A549 (cell line): ENCODE data around the gene PREX1. TPM values are rescaled to one million over a fixed set of nuclear protein-coding genes. Genes with fewer than 3 reads are reported as not detected.

Source experiments
- ATAC-seq, 2 experiments: fragments of 200-7000 bp in 1 of 2; fragments of >200 bp in 1 of 2; cut with Nextera tagmentation in 1 of 2; cut with Tn5 transposase in 1 of 2; 3 replicates each; pipeline versions ENCODE4 v1.8.0 to v1.9.1; 2018 to 2020; ENCODE audit warnings: mild to moderate bottlenecking in 1 of 2, moderate library complexity in 1 of 2
- CTCF ChIA-PET: fragments of 300-600 bp; sonication (Branson Sonifier 250); formaldehyde crosslinking; extraction: SDS; loops from one replicate; lab custom pipeline; 2021; ENCODE audit warnings: antibody characterized with exemption, inconsistent platforms; lab: Yijun Ruan, JAX
- POLR2A ChIA-PET: fragments of 350-600 bp; formaldehyde crosslinking; extraction: SDS; loops from one replicate; lab custom pipeline; 2021; ENCODE audit warnings: antibody characterized with exemption, inconsistent platforms; lab: Yijun Ruan, JAX
- DNase-seq, 2 experiments: peaks; one replicate each; pipeline versions ENCODE4 v3.0.0 to v3.0.0-alpha.2; 2011 to 2016; ENCODE audit warnings: low read depth in 1 of 2, low spot score in 1 of 2
- FAIRE-seq: peaks from 2 replicates; lab custom pipeline; 2011; peaks lifted over from hg19 to GRCh38; lab: Jason Lieb, UNC
- H3K27ac ChIP-seq, 2 experiments: fragments of >200 bp; sonication (Bioruptor Twin); formaldehyde crosslinking; 3 replicates each; pipeline ENCODE4 v1.5.1; 2016 to 2017
- H3K4me1 ChIP-seq: fragments of >200 bp; sonication (Bioruptor Twin); formaldehyde crosslinking; 3 replicates; pipeline ENCODE4 v1.6.1; 2016
- H3K4me2 ChIP-seq: fragments of >200 bp; sonication (Bioruptor Twin); formaldehyde crosslinking; 3 replicates; pipeline ENCODE4 v1.6.1; 2016
- H3K4me3 ChIP-seq: fragments of >200 bp; sonication (Bioruptor Twin); formaldehyde crosslinking; 3 replicates; pipeline ENCODE4 v1.5.1; 2016
- H3K9me3 ChIP-seq: fragments of >200 bp; sonication (Bioruptor Twin); formaldehyde crosslinking; 3 replicates; pipeline ENCODE4 v1.6.1; 2016
- BHLHE40 ChIP-seq: IDR thresholded peaks from 2 replicates; pipeline ENCODE4 v1.6.1; 2012; ENCODE audit warnings: low read depth, low read length, inconsistent platforms
- CBX2 ChIP-seq: fragments of 200-600 bp; sonication (generic); IDR thresholded peaks from 2 replicates; pipeline ENCODE4 v1.6.1; 2016; ENCODE audit warnings: low read depth, mild to moderate bottlenecking, borderline replicate concordance
- CBX8 ChIP-seq: fragments of 200-600 bp; sonication (generic); IDR thresholded peaks from 2 replicates; pipeline ENCODE4 v1.6.1; 2016
- CEBPB ChIP-seq, 2 experiments: fragments of >200 bp in 1 of 2; sonication (Bioruptor Twin) in 1 of 2; formaldehyde crosslinking in 1 of 2; IDR thresholded peaks; 2 replicates each; pipeline ENCODE4 v1.6.1; 2012 to 2016
- CHD2 ChIP-seq: fragments of 150-350 bp; IDR thresholded peaks from 2 replicates; pipeline ENCODE4 v1.6.1; 2014; ENCODE audit warnings: low read length; ENCODE audit not compliant: partially characterized antibody
- CHD4 ChIP-seq: fragments of 200-600 bp; sonication (generic); IDR thresholded peaks from 2 replicates; pipeline ENCODE4 v1.6.1; 2016; ENCODE audit warnings: antibody characterized with exemption, mild to moderate bottlenecking, borderline replicate concordance
- EHF ChIP-seq: fragments of 250-450 bp; sonication (Bioruptor Pico); IDR thresholded peaks from 2 replicates; pipeline ENCODE4 v1.5.0; 2020; ENCODE audit warnings: mild to moderate bottlenecking
- FOSB ChIP-seq: fragments of 250-450 bp; sonication (Bioruptor Pico); IDR thresholded peaks from 2 replicates; pipeline ENCODE4 v1.5.0; 2020; ENCODE audit warnings: mild to moderate bottlenecking, moderate library complexity
- HDAC2 ChIP-seq: fragments of 200-600 bp; sonication (generic); IDR thresholded peaks from 2 replicates; pipeline ENCODE4 v1.6.1; 2016
- HEYL ChIP-seq: fragments of 250-450 bp; sonication (Bioruptor Pico); IDR thresholded peaks from 2 replicates; pipeline ENCODE4 v1.8.0; 2021; ENCODE audit warnings: mild to moderate bottlenecking, moderate library complexity
- HOXA7 ChIP-seq: fragments of 250-450 bp; sonication (Bioruptor Pico); IDR thresholded peaks from 2 replicates; pipeline ENCODE4 v1.5.0; 2020; ENCODE audit warnings: mild to moderate bottlenecking, moderate library complexity
- HOXB13 ChIP-seq: fragments of 250-450 bp; sonication (Bioruptor Pico); IDR thresholded peaks from 2 replicates; pipeline ENCODE4 v1.5.0; 2020; ENCODE audit warnings: low read depth, mild to moderate bottlenecking, moderate library complexity
- HOXB5 ChIP-seq: fragments of 250-450 bp; sonication (Bioruptor Pico); IDR thresholded peaks from 2 replicates; pipeline ENCODE4 v1.5.0; 2020; ENCODE audit warnings: mild to moderate bottlenecking, moderate library complexity
- JUN ChIP-seq, 2 experiments: fragments of >200 bp; sonication (Bioruptor Twin); formaldehyde crosslinking; IDR thresholded peaks; 2 replicates in 1 of 2; 3 replicates in 1 of 2; pipeline ENCODE4 v1.6.1; 2016 to 2017
- KDM1A ChIP-seq: fragments of 200-600 bp; sonication (generic); IDR thresholded peaks from 2 replicates; pipeline ENCODE4 v1.6.1; 2016; ENCODE audit warnings: low read depth, mild to moderate bottlenecking
- MAFK ChIP-seq: fragments of 450-650 bp; IDR thresholded peaks from 2 replicates; pipeline ENCODE4 v1.6.1; 2014; ENCODE audit not compliant: partially characterized antibody
- NFE2L2 ChIP-seq: fragments of 150-350 bp; conservative IDR thresholded peaks from 2 replicates; pipeline ENCODE4 v1.6.1; 2014; ENCODE audit warnings: low read length
- NPAS2 ChIP-seq: fragments of 250-450 bp; sonication (Bioruptor Pico); IDR thresholded peaks from 2 replicates; pipeline ENCODE4 v1.8.0; 2022; ENCODE audit warnings: mild to moderate bottlenecking, moderate library complexity, borderline replicate concordance
- NR3C1 ChIP-seq: fragments of >200 bp; sonication (Bioruptor Twin); formaldehyde crosslinking; IDR thresholded peaks from 3 replicates; pipeline ENCODE4 v1.6.1; 2017
- POLR2A ChIP-seq: IDR thresholded peaks from 2 replicates; pipeline ENCODE4 v1.6.1; 2012; ENCODE audit warnings: mild to moderate bottlenecking, low read length
- RAD21 ChIP-seq, 2 experiments: fragments of >200 bp in 1 of 2; sonication (Bioruptor Twin) in 1 of 2; formaldehyde crosslinking in 1 of 2; IDR thresholded peaks in 1 of 2; conservative IDR thresholded peaks in 1 of 2; 2 replicates in 1 of 2; 3 replicates in 1 of 2; pipeline ENCODE4 v1.6.1; 2012 to 2018; ENCODE audit warnings: inconsistent platforms in 1 of 2
- RARB ChIP-seq: fragments of 250-450 bp; sonication (Bioruptor Pico); IDR thresholded peaks from 2 replicates; pipeline ENCODE4 v1.8.0; 2021; ENCODE audit warnings: mild to moderate bottlenecking, moderate library complexity
- RFX5 ChIP-seq: fragments of 450-650 bp; IDR thresholded peaks from 2 replicates; pipeline ENCODE4 v1.7.1; 2014; ENCODE audit warnings: antibody characterized with exemption, mild to moderate bottlenecking, moderate library complexity
- RNF2 ChIP-seq: fragments of 200-600 bp; sonication (generic); IDR thresholded peaks from 2 replicates; pipeline ENCODE4 v1.6.1; 2016; ENCODE audit warnings: low read depth, mild to moderate bottlenecking, antibody characterized with exemption, moderate library complexity, borderline replicate concordance
- TFCP2L1 ChIP-seq: fragments of 250-450 bp; sonication (Bioruptor Pico); IDR thresholded peaks from 2 replicates; pipeline ENCODE4 v1.5.0; 2021; ENCODE audit warnings: mild to moderate bottlenecking
- TP53 ChIP-seq: fragments of 250-450 bp; sonication (Bioruptor Pico); IDR thresholded peaks from 2 replicates; pipeline ENCODE4 v1.5.0; 2021; ENCODE audit warnings: mild to moderate bottlenecking, moderate library complexity
- ZC3H11A ChIP-seq: fragments of 450-650 bp; IDR thresholded peaks from 2 replicates; pipeline ENCODE4 v1.6.1; 2014; ENCODE audit warnings: antibody characterized with exemption, mild to moderate bottlenecking
- ZSCAN20 ChIP-seq: fragments of 250-450 bp; sonication (Bioruptor Pico); IDR thresholded peaks from 2 replicates; pipeline ENCODE4 v1.8.0; 2022; ENCODE audit warnings: mild to moderate bottlenecking, moderate library complexity
- WGBS: methylation state at CpG from one replicate; pipeline ENCODE4 v1.1.6; 2017; ENCODE audit errors: missing lambda C conversion rate; 5-methylcytosine and 5-hydroxymethylcytosine counted together
- polyA plus RNA-seq, 4 experiments: library from polyadenylated mRNA; depleted of rRNA in 3 of 4; stranded (reverse); fragments of >200 nt; fragmentation: RNase III in 1 of 4; extraction: RNeasy Plus Mini Kit Qiagen cat#74134 plus additional on column Dnase treatment in 1 of 4; gene quantifications; 2 replicates in 3 of 4; 3 replicates in 1 of 4; pipeline ENCODE4 v1.2.3, GENCODE V29; 2011 to 2017
- TF ChIP-seq, protein P1 (sequence below): fragments of >200 bp; sonication (Bioruptor Twin); formaldehyde crosslinking; IDR thresholded peaks from 3 replicates; pipeline ENCODE4 v1.6.1; 2016
- TF ChIP-seq, protein P2 (sequence below): fragments of >200 bp; sonication (Bioruptor Twin); formaldehyde crosslinking; IDR thresholded peaks from 2 replicates; pipeline ENCODE4 v1.6.1; 2016
- TF ChIP-seq, protein P3 (sequence below): fragments of 150-350 bp; IDR thresholded peaks from 2 replicates; pipeline ENCODE4 v1.6.1; 2014; ENCODE audit warnings: low read depth, mild to moderate bottlenecking, low read length
- TF ChIP-seq, protein P4 (sequence below): IDR thresholded peaks from 2 replicates; pipeline ENCODE4 v1.6.1; 2012
- TF ChIP-seq, protein P5 (sequence below): fragments of >200 bp; sonication (Bioruptor Twin); formaldehyde crosslinking; IDR thresholded peaks from 3 replicates; pipeline ENCODE4 v1.5.1; 2016
- TF ChIP-seq, protein P6 (sequence below): IDR thresholded peaks from 2 replicates; pipeline ENCODE4 v1.6.1; 2012

The PREX1 gene
- polyA plus RNA-seq, 2 of the 4 experiments (the other 2 are of a cell fraction), result 3.6 to 4.2 TPM

DNA sequence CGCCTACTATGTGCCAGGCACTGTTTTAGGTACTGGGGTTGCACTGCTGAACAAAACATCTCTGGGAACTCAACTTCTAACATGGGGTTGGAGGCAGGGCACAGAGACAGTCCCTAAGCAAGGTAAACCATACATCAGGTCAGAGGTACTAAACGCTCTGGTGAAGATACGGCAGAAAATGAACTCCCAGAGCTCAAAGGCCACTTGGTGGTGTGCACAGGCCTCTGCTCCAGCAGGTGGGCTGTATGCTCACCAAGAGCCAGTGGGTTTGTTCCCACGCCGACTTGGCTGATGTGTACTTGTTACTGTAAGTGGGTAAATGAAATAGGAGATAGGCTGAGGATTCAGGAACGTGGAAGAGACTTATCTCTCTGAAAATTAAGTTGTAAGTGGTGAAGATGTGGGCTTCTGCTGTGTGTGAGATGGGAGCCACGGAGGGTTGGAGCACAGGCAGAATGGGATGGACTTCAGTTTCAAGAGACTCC is 133.4 kb downstream of the PREX1 start:
- no peak for FAIRE-seq
- no peaks in the 10 kb centered on the region for H3K9me3 ChIP-seq
- no peak for DNase-seq
- ChIA-PET CTCF (interaction anchor here (1.6 kb wide), 1 partner anchor 37 kb away, joined by 6 read pairs; no protein-coding TSS in a partner anchor), POLR2A (no interaction called here)
- no peak overlapping the region for H3K4me2 ChIP-seq
- no peak overlapping the region for H3K27ac ChIP-seq
- 73% methylated on average over 7 of the region's 7 CpGs for WGBS
- H3K4me3 ChIP-seq, result no peak overlapping the region
- no peak for TF ChIP-seq RNF2
- TF ChIP-seq ZSCAN20 (CRISPR knock-in tag), result no peak
- TF ChIP-seq HOXB5 (CRISPR knock-in tag), result no peak
- no peak for TF ChIP-seq EHF (CRISPR knock-in tag)
- TF ChIP-seq, protein P1, sequence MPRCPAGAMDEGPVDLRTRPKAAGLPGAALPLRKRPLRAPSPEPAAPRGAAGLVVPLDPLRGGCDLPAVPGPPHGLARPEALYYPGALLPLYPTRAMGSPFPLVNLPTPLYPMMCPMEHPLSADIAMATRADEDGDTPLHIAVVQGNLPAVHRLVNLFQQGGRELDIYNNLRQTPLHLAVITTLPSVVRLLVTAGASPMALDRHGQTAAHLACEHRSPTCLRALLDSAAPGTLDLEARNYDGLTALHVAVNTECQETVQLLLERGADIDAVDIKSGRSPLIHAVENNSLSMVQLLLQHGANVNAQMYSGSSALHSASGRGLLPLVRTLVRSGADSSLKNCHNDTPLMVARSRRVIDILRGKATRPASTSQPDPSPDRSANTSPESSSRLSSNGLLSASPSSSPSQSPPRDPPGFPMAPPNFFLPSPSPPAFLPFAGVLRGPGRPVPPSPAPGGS, result no peak
- TF ChIP-seq CEBPB (IDR thresholded peaks at IDR 0.05), result no peak
- no peak for TF ChIP-seq NFE2L2
- TF ChIP-seq CBX8, result no peak
- TF ChIP-seq CBX2, result no peak
- TF ChIP-seq, protein P2, sequence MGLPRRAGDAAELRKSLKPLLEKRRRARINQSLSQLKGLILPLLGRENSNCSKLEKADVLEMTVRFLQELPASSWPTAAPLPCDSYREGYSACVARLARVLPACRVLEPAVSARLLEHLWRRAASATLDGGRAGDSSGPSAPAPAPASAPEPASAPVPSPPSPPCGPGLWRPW, result no peak
- TF ChIP-seq HOXA7 (CRISPR knock-in tag), result no peak
- TF ChIP-seq, protein P3, sequence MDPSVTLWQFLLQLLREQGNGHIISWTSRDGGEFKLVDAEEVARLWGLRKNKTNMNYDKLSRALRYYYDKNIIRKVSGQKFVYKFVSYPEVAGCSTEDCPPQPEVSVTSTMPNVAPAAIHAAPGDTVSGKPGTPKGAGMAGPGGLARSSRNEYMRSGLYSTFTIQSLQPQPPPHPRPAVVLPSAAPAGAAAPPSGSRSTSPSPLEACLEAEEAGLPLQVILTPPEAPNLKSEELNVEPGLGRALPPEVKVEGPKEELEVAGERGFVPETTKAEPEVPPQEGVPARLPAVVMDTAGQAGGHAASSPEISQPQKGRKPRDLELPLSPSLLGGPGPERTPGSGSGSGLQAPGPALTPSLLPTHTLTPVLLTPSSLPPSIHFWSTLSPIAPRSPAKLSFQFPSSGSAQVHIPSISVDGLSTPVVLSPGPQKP, result no peak
- TF ChIP-seq CHD4, result no peak
- no peak for TF ChIP-seq RARB
- no peak for TF ChIP-seq HDAC2
- no peak for TF ChIP-seq KDM1A
- TF ChIP-seq TP53 (CRISPR knock-in tag), result no peak
- TF ChIP-seq, protein P4, sequence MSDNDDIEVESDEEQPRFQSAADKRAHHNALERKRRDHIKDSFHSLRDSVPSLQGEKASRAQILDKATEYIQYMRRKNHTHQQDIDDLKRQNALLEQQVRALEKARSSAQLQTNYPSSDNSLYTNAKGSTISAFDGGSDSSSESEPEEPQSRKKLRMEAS, result no peak
- TF ChIP-seq, protein P5, sequence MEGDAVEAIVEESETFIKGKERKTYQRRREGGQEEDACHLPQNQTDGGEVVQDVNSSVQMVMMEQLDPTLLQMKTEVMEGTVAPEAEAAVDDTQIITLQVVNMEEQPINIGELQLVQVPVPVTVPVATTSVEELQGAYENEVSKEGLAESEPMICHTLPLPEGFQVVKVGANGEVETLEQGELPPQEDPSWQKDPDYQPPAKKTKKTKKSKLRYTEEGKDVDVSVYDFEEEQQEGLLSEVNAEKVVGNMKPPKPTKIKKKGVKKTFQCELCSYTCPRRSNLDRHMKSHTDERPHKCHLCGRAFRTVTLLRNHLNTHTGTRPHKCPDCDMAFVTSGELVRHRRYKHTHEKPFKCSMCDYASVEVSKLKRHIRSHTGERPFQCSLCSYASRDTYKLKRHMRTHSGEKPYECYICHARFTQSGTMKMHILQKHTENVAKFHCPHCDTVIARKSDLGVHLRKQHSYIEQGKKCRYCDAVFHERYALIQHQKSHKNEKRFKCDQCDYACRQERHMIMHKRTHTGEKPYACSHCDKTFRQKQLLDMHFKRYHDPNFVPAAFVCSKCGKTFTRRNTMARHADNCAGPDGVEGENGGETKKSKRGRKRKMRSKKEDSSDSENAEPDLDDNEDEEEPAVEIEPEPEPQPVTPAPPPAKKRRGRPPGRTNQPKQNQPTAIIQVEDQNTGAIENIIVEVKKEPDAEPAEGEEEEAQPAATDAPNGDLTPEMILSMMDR, result no peak
- TF ChIP-seq ZC3H11A, result no peak
- ATAC-seq, result no peak
- H3K4me1 ChIP-seq, result peaks cover 16% of the 10 kb centered on the region

DNA sequence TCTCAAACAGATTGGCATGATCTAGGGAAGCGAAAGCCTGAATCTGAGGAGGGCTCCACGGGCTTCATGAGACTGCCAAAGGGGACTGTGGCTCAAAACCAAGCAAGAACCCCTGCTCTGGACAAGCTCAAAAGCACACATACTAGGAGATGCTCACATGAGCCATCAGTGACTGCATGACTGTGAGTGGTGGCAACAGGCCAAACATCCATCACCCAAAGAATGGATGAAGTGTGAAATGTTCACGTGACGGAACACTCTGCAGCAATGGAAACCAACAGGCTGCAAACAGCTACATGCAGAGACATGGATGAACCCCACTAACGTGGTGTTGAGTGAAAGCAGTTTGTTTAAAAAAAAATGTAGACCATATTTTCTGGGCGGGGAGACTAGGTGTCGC is 136.3 kb downstream of the PREX1 start:
- no peak overlapping the region for H3K4me2 ChIP-seq
- ChIA-PET CTCF (interaction anchor here (0.9 to 2.1 kb wide), 2 partner anchors 9 to 34 kb away, joined by 3 to 10 read pairs; no protein-coding TSS in a partner anchor), POLR2A (interaction anchor here (0.8 kb wide), 1 partner anchor 355 kb away, joined by 3 read pairs; the partner anchor contains the start of gene CSE1L)
- no peak overlapping the region for H3K4me3 ChIP-seq
- WGBS, result 71% methylated on average over 7 of the region's 7 CpGs
- H3K9me3 ChIP-seq, result no peaks in the 10 kb centered on the region
- ATAC-seq, result no peak
- H3K27ac ChIP-seq, result no peak overlapping the region
- TF ChIP-seq BHLHE40, result no peak
- TF ChIP-seq, protein P6, sequence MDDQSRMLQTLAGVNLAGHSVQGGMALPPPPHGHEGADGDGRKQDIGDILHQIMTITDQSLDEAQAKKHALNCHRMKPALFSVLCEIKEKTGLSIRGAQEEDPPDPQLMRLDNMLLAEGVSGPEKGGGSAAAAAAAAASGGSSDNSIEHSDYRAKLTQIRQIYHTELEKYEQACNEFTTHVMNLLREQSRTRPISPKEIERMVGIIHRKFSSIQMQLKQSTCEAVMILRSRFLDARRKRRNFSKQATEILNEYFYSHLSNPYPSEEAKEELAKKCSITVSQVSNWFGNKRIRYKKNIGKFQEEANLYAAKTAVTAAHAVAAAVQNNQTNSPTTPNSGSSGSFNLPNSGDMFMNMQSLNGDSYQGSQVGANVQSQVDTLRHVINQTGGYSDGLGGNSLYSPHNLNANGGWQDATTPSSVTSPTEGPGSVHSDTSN, result no peak
- no peak for TF ChIP-seq FOSB (CRISPR knock-in tag)
- no peak for TF ChIP-seq RARB
- no peak for TF ChIP-seq CHD4
- no peak for TF ChIP-seq MAFK
- TF ChIP-seq TFCP2L1 (CRISPR knock-in tag), result no peak
- no peak for TF ChIP-seq CHD2
- TF ChIP-seq NPAS2 (CRISPR knock-in tag), result no peak
- TF ChIP-seq NR3C1, result no peak
- TF ChIP-seq HDAC2, result no peak
- TF ChIP-seq POLR2A, result no peak
- TF ChIP-seq HEYL (CRISPR knock-in tag), result no peak
- no peak for TF ChIP-seq JUN (IDR thresholded peaks at IDR 0.05)
- TF ChIP-seq RFX5, result no peak
- no peak for TF ChIP-seq HOXB13
- TF ChIP-seq, protein P4, result no peak
- no peak for TF ChIP-seq RAD21 (conservative IDR thresholded peaks at IDR 0.05 in 1 of 2, IDR thresholded peaks at IDR 0.05 in 1 of 2)
- TF ChIP-seq HOXB5 (CRISPR knock-in tag), result no peak
- TF ChIP-seq, all 56 proteins: peak for 0
- FAIRE-seq (no peak), DNase-seq (no peak)
- 0 out of 3 replicates have a peak, but pooled peaks cover under 1% of the 10 kb centered on the region for H3K4me1 ChIP-seq
